Vagina (tissue), 2 donors: ENCODE data around the gene INSYN1.

ENCODE experiments used
- POLR2AphosphoS5 ChIP-seq, 2 donors: sonication (generic); formaldehyde crosslinking; IDR thresholded peaks; one replicate each; pipeline ENCODE4 v1.9.0; 2017; ENCODE audit warnings: antibody characterized with exemption in 2 of 2, mild to moderate bottlenecking in 2 of 2, low read depth in 1 of 2; ENCODE audit not compliant: insufficient read depth in 1 of 2
- TF ChIP-seq, protein P1 (sequence below), 3 experiments: fragments of 450-650 bp in 2 of 3; fragments of 200-600 bp in 1 of 3; sonication (generic) in 1 of 3; IDR thresholded peaks; one replicate each; pipeline ENCODE4 v1.5.1; 2017 to 2019; ENCODE audit warnings: antibody characterized with exemption in 3 of 3, mild to moderate bottlenecking in 2 of 3, moderate library complexity in 2 of 3

DNA sequence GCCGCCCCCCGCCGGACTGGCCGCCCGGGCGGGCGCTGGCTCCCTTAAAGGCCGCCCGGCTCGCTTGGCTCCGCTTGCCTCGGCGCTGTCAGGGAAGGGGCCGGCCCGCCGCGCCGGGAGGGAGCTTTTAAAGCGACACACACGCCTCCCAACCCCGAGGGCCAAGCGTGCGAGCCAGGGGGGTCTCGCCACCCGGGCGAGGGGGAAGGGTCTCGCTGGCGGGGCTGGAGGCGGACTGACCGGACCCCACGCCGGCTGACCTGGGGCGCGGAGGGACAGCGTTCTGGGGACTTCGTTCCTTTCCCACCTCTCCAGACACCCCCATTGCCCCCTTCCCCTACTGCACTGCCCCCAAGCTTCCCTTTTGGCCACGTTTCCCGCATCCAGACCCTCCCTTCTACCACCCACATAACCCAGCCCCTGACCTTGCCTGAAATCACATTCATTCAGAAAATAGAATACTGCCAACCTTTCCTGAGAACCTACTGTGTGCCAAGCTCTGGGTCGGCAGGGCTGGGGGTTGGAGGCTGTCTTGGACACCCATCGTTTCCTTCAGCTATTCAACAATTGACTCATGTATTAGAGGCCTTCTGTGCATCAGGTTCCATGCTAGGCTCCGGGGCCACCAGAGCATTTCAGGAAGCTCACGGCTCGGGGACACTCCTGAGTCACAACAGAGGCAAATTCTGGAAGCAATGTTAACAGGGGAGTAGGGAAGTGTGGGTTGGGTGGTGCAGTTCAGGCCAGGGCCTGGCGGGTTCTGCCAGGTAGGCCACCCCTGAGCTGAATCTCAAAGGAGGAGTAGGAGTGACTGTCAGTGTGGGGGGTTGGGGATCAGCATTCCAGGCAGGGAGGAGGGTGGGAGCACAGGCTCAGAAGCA, at the start of gene INSYN1:
- TF ChIP-seq, protein P1, sequence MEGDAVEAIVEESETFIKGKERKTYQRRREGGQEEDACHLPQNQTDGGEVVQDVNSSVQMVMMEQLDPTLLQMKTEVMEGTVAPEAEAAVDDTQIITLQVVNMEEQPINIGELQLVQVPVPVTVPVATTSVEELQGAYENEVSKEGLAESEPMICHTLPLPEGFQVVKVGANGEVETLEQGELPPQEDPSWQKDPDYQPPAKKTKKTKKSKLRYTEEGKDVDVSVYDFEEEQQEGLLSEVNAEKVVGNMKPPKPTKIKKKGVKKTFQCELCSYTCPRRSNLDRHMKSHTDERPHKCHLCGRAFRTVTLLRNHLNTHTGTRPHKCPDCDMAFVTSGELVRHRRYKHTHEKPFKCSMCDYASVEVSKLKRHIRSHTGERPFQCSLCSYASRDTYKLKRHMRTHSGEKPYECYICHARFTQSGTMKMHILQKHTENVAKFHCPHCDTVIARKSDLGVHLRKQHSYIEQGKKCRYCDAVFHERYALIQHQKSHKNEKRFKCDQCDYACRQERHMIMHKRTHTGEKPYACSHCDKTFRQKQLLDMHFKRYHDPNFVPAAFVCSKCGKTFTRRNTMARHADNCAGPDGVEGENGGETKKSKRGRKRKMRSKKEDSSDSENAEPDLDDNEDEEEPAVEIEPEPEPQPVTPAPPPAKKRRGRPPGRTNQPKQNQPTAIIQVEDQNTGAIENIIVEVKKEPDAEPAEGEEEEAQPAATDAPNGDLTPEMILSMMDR (IDR thresholded peaks at IDR 0.05), result no peak
- no peak for TF ChIP-seq POLR2AphosphoS5 (IDR thresholded peaks at IDR 0.05; ENCODE audit: insufficient read depth in 1 of 2, low read depth in 1 of 2)
